OCI-LY3 (cell line): ENCODE results near the gene ZP3.
A peak's percentile ranks its signal among the peaks of the same experiment; 100 is the strongest.
"Not testable (repeated sequence)": the region's sequence is repeated elsewhere in the genome, so short reads cannot be mapped to it uniquely, and the experiment has no call there.

ENCODE experiments used
- H2AFZ ChIP-seq: fragments of 200-600, 300-600 bp; shearing (Covaris generic); 2 replicates; pipeline ENCODE4 v1.6.0; 2014; ENCODE audit warnings: antibody characterized with exemption, low read depth, low read length
- H3K27ac ChIP-seq: fragments of 200-600, 300-600 bp; sonication (generic); 2 replicates; pipeline ENCODE4 v1.5.1; 2014; ENCODE audit warnings: mild to moderate bottlenecking, low read length, moderate library complexity, mixed read lengths
- H3K27me3 ChIP-seq: fragments of 200-600, 300-600 bp; sonication (generic); 2 replicates; pipeline ENCODE4 v1.6.1; 2014; ENCODE audit warnings: low read depth, low read length, mixed read lengths
- H3K36me3 ChIP-seq: fragments of 200-600, 300-600 bp; sonication (generic); replicated peaks from 2 replicates; pipeline ENCODE3; 2014; ENCODE audit warnings: low read depth, low read length, mixed read lengths
- H3K4me1 ChIP-seq: fragments of 300-600, 200-600 bp; sonication (generic); 2 replicates; pipeline ENCODE4 v1.6.1; 2014; ENCODE audit warnings: low read length, mixed read lengths
- H3K4me2 ChIP-seq: fragments of 200-600, 300-600 bp; sonication (generic); 2 replicates; pipeline ENCODE4 v1.6.1; 2014; ENCODE audit warnings: low read length, mixed read lengths
- H3K4me3 ChIP-seq: fragments of 300-600, 200-600 bp; sonication (generic); 2 replicates; pipeline ENCODE4 v1.5.1; 2014; ENCODE audit warnings: antibody characterized with exemption, mild to moderate bottlenecking, low read length, moderate library complexity
- H3K79me2 ChIP-seq: fragments of 300-600, 200-600 bp; shearing (Covaris generic); 2 replicates; pipeline ENCODE4 v1.6.1; 2014; ENCODE audit warnings: mild to moderate bottlenecking, low read length, mixed read lengths
- H3K9ac ChIP-seq: fragments of 300-600, 200-600 bp; shearing (Covaris generic); 2 replicates; pipeline ENCODE4 v1.6.0; 2014; ENCODE audit warnings: mild to moderate bottlenecking, low read length, moderate library complexity
- H3K9me3 ChIP-seq: fragments of 200-600, 300-600 bp; shearing (Covaris generic); 2 replicates; pipeline ENCODE4 v1.6.1; 2014; ENCODE audit warnings: low read length, mixed read lengths; ENCODE audit not compliant: insufficient read depth
- H4K20me1 ChIP-seq: fragments of 200-600, 300-600 bp; sonication (generic); 2 replicates; pipeline ENCODE4 v1.6.1; 2016; ENCODE audit warnings: low read length, mixed read lengths; ENCODE audit not compliant: insufficient read depth

Gene ZP3

GRCh38 chr7:76460767-76461166, 36.0 kb downstream of the ZP3 start:
- not testable (repeated sequence) for H3K9me3 ChIP-seq, H3K4me1 ChIP-seq, H3K27ac ChIP-seq, H3K27me3 ChIP-seq, H3K4me2 ChIP-seq, H3K9ac ChIP-seq, H2AFZ ChIP-seq, H3K79me2 ChIP-seq, H4K20me1 ChIP-seq, H3K4me3 ChIP-seq, H3K36me3 ChIP-seq

- not testable (repeated sequence) for H4K20me1 ChIP-seq, H3K4me1 ChIP-seq, H3K79me2 ChIP-seq, H3K27me3 ChIP-seq, H3K27ac ChIP-seq, H2AFZ ChIP-seq, H3K4me2 ChIP-seq, H3K9me3 ChIP-seq, H3K36me3 ChIP-seq
- Histone ChIP-seq H3K4me3 (peak within 1 kb of the TSS; percentile 65), H3K9ac (peak within 1 kb of the TSS; percentile 43; the same call in 1 of the 2 replicates)
Measured at GRCh38 chr7:76461464-76462101, 36.8 kb downstream of the ZP3 start, which contains the start of gene DTX2. Gene DTX2, plus strand, starts transcription at chr7:76461709. Its CDS starts 18,801 bp downstream, at chr7:76480510.

- not testable (repeated sequence) for H3K36me3 ChIP-seq, H3K27me3 ChIP-seq, H3K4me3 ChIP-seq, H3K9me3 ChIP-seq, H3K4me2 ChIP-seq, H3K27ac ChIP-seq, H4K20me1 ChIP-seq, H3K4me1 ChIP-seq, H2AFZ ChIP-seq, H3K79me2 ChIP-seq, H3K9ac ChIP-seq
Measured at GRCh38 chr7:76462271-76462882, 37.6 kb downstream of the ZP3 start.

- not testable (repeated sequence) for H3K27ac ChIP-seq, H3K4me3 ChIP-seq
Measured at GRCh38 chr7:76464959-76465358, 40.2 kb downstream of the ZP3 start.

GRCh38 chr7:76465950-76466349, 41.2 kb downstream of the ZP3 start:
- not testable (repeated sequence) for H2AFZ ChIP-seq

More at GRCh38 chr7:76464959-76465358, 40.2 kb downstream of the ZP3 start:
- H3K79me2 ChIP-seq, H3K9ac ChIP-seq, H3K9me3 ChIP-seq, H3K27me3 ChIP-seq, H4K20me1 ChIP-seq, H3K4me2 ChIP-seq, H3K36me3 ChIP-seq, H2AFZ ChIP-seq: not testable (repeated sequence)
- peaks cover 14% of the 10 kb centered on the region for H3K4me1 ChIP-seq

GRCh38 chr7:76467743-76468404, 43.1 kb downstream of the ZP3 start:
- peak overlapping the region; percentile 51 for H3K4me2 ChIP-seq
- H2AFZ ChIP-seq, H4K20me1 ChIP-seq, H3K9ac ChIP-seq, H3K27me3 ChIP-seq, H3K27ac ChIP-seq, H3K4me3 ChIP-seq, H3K36me3 ChIP-seq, H3K9me3 ChIP-seq, H3K79me2 ChIP-seq: not testable (repeated sequence)
- H3K4me1 ChIP-seq: peaks cover 14% of the 10 kb centered on the region

More at GRCh38 chr7:76465950-76466349, 41.2 kb downstream of the ZP3 start:
- H3K9me3 ChIP-seq, H3K9ac ChIP-seq, H3K4me3 ChIP-seq, H3K27ac ChIP-seq, H3K36me3 ChIP-seq, H3K79me2 ChIP-seq, H3K27me3 ChIP-seq, H4K20me1 ChIP-seq, H3K4me2 ChIP-seq: not testable (repeated sequence)
- H3K4me1 ChIP-seq: peaks cover 14% of the 10 kb centered on the region

GRCh38 chr7:76471556-76472221, 46.9 kb downstream of the ZP3 start:
- not testable (repeated sequence) for H3K4me1 ChIP-seq, H2AFZ ChIP-seq, H3K27me3 ChIP-seq

GRCh38 chr7:76473097-76473496, 48.3 kb downstream of the ZP3 start:
- not testable (repeated sequence) for H3K27ac ChIP-seq, H4K20me1 ChIP-seq, H3K9me3 ChIP-seq, H3K4me3 ChIP-seq, H3K36me3 ChIP-seq, H3K4me1 ChIP-seq, H3K79me2 ChIP-seq, H3K27me3 ChIP-seq, H2AFZ ChIP-seq, H3K4me2 ChIP-seq, H3K9ac ChIP-seq

More at GRCh38 chr7:76471556-76472221, 46.9 kb downstream of the ZP3 start:
- H3K4me2 ChIP-seq, H3K79me2 ChIP-seq, H3K36me3 ChIP-seq, H3K27ac ChIP-seq, H3K9ac ChIP-seq, H4K20me1 ChIP-seq, H3K9me3 ChIP-seq, H3K4me3 ChIP-seq: not testable (repeated sequence)

- not testable (repeated sequence) for H3K4me3 ChIP-seq, H3K4me2 ChIP-seq, H3K9ac ChIP-seq, H3K27ac ChIP-seq, H2AFZ ChIP-seq, H3K79me2 ChIP-seq, H3K9me3 ChIP-seq, H3K4me1 ChIP-seq, H3K36me3 ChIP-seq, H3K27me3 ChIP-seq, H4K20me1 ChIP-seq
Measured at GRCh38 chr7:76476280-76476679, 51.5 kb downstream of the ZP3 start.
